ENCODE results near the gene ELP1.

ELP1 gene

DNA sequence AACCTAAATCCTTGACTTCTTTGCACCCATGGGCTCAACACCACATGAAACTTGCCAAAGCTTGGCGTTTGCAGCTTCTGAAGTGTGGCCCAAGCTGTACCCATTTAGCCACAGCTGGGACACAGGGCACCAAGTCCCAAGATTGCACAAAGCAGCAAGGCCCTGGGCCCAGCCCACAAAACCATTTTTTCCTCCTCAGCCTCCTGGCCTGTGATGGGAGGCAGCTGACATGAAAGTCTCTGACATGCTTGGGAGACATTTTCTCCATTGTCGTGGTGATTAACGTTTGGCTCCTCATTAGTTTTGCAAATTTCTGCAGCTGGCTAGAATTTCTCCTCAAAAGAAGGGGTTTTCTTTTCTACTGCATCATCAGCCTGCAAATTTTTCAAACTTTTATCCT is 110.1 kb downstream of the ELP1 start:
- TF ChIP-seq, protein P1, sequence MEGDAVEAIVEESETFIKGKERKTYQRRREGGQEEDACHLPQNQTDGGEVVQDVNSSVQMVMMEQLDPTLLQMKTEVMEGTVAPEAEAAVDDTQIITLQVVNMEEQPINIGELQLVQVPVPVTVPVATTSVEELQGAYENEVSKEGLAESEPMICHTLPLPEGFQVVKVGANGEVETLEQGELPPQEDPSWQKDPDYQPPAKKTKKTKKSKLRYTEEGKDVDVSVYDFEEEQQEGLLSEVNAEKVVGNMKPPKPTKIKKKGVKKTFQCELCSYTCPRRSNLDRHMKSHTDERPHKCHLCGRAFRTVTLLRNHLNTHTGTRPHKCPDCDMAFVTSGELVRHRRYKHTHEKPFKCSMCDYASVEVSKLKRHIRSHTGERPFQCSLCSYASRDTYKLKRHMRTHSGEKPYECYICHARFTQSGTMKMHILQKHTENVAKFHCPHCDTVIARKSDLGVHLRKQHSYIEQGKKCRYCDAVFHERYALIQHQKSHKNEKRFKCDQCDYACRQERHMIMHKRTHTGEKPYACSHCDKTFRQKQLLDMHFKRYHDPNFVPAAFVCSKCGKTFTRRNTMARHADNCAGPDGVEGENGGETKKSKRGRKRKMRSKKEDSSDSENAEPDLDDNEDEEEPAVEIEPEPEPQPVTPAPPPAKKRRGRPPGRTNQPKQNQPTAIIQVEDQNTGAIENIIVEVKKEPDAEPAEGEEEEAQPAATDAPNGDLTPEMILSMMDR (IDR thresholded peaks at IDR 0.05; ENCODE audit: low read depth, low read length), result no peak
- no peak overlapping the region for H3K4me3 ChIP-seq (ENCODE audit: low read depth, low read length)
